Measurements from ENCODE around the gene FOXN1. TPM values are rescaled to one million over a fixed set of nuclear protein-coding genes. Genes with fewer than 3 reads are reported as not detected.

FOXN1 gene
- total and polyA plus RNA-seq, 3 experiments from 2014 or later: not detected

GRCh38 chr17:28570716-28571360 is 64.7 kb downstream of the FOXN1 start:
- ChIA-PET CTCF (interaction anchor here (0.9 to 3.3 kb wide), 6 partner anchors 19 to 554 kb away, joined by 3 to 13 read pairs (median 4); partner anchors contain the start of genes SPAG5 and UNC119), POLR2A (interaction anchor here (0.6 to 3.8 kb wide), 3 partner anchors 17 to 996 kb away, joined by 3 to 39 read pairs (median 4); partner anchors contain the start of genes ABHD15 and SPAG5)
- Histone ChIP-seq H3K4me1 (ENCODE audit: insufficient read depth, low read length) (peaks cover 41% of the 10 kb centered on the region), H3K4me3 (ENCODE audit: low read length) (peak overlapping the region; percentile 98), H3K27me3 (ENCODE audit: insufficient read depth, low read length, poor library complexity, severe bottlenecking) (no peaks in the 10 kb centered on the region), H3K36me3 (ENCODE audit: insufficient read depth, low read length) (no peaks in the 10 kb centered on the region), H3K9me3 (ENCODE audit: low read length) (no peaks in the 10 kb centered on the region), H3K27ac (ENCODE audit: low read depth, low read length) (peak overlapping the region; percentile 78)
- peaks cover 52 to 72% (median 53%) of the 10 kb centered on the region in 3 donors for H3K4me1 Mint-ChIP-seq
- peak overlapping the region; percentile 60 to 96 (median 94) for H3K27ac Mint-ChIP-seq
- no peaks in the 10 kb centered on the region for H3K27me3 Mint-ChIP-seq
- H3K4me3 Mint-ChIP-seq: peak overlapping the region; percentile 95 to 98 (median 97)
- peaks cover 0 to 32% (median 6%) of the 10 kb centered on the region in 3 donors for H3K36me3 Mint-ChIP-seq
- H3K9me3 Mint-ChIP-seq: no peaks in the 10 kb centered on the region
- DNase-seq: peak; percentile 39 to 72 (median 48)

- CTCF ChIA-PET: interaction anchor here (0.9 to 3.3 kb wide), 5 partner anchors 20 to 553 kb away, joined by 3 to 13 read pairs (median 4); partner anchors contain the start of genes SPAG5 and UNC119
- H3K4me1 ChIP-seq (ENCODE audit: insufficient read depth, low read length): peaks cover 45% of the 10 kb centered on the region
Measured at GRCh38 chr17:28571361-28572122, 65.4 kb downstream of the FOXN1 start, which contains the start of gene PIGS. Gene PIGS (minus strand): TSS chr17:28571524. CDS start chr17:28571496, 28 bp downstream.

GRCh38 chr17:28572259-28573039 is 66.3 kb downstream of the FOXN1 start:
- Mint-ChIP-seq H3K4me1 (peaks cover 61 to 80% (median 62%) of the 10 kb centered on the region in 3 donors), H3K4me3 (peak overlapping the region; percentile 95 to 98 (median 97)), H3K27me3 (no peaks in the 10 kb centered on the region), H3K27ac (peak overlapping the region; percentile 88 to 97 (median 95)), H3K36me3 (peaks cover 0 to 26% (median 6%) of the 10 kb centered on the region in 3 donors), H3K9me3 (no peaks in the 10 kb centered on the region)
- no peaks in the 10 kb centered on the region for H3K27me3 ChIP-seq (ENCODE audit: insufficient read depth, low read length, poor library complexity, severe bottlenecking)
- H3K9me3 ChIP-seq (ENCODE audit: low read length): no peaks in the 10 kb centered on the region
- H3K36me3 ChIP-seq (ENCODE audit: insufficient read depth, low read length): no peaks in the 10 kb centered on the region
- no peak for DNase-seq
- H3K27ac ChIP-seq (ENCODE audit: low read depth, low read length): peak overlapping the region; percentile 78
- POLR2A ChIA-PET: interaction anchor here (0.6 to 3.8 kb wide), 3 partner anchors 28 to 73 kb away, joined by 3 to 39 read pairs (median 4); partner anchors contain the start of genes BLTP2 and SPAG5
- peak overlapping the region; percentile 98 for H3K4me3 ChIP-seq (ENCODE audit: low read length)
- peaks cover 52% of the 10 kb centered on the region for H3K4me1 ChIP-seq (ENCODE audit: insufficient read depth, low read length)
- CTCF ChIA-PET: interaction anchor here (1.2 to 3.3 kb wide), 3 partner anchors 21 to 40 kb away, joined by 4 to 13 read pairs (median 10); partner anchors contain the start of genes SPAG5 and UNC119

More at GRCh38 chr17:28571361-28572122, 65.4 kb downstream of the FOXN1 start, which contains the start of gene PIGS:
- peak; percentile 86 to 93 (median 89) for DNase-seq
- no peaks in the 10 kb centered on the region for H3K9me3 ChIP-seq (ENCODE audit: low read length)
- no peaks in the 10 kb centered on the region for H3K27me3 Mint-ChIP-seq
- H3K36me3 Mint-ChIP-seq: peaks cover 0 to 32% (median 6%) of the 10 kb centered on the region in 3 donors
- H3K4me1 Mint-ChIP-seq: peaks cover 59 to 79% (median 60%) of the 10 kb centered on the region in 3 donors
- no peaks in the 10 kb centered on the region for H3K36me3 ChIP-seq (ENCODE audit: insufficient read depth, low read length)
- peak within 1 kb of the TSS; percentile 78 for H3K27ac ChIP-seq (ENCODE audit: low read depth, low read length)
- peak within 1 kb of the TSS; percentile 95 to 98 (median 97) for H3K4me3 Mint-ChIP-seq
- peak within 1 kb of the TSS; percentile 88 to 97 (median 95) for H3K27ac Mint-ChIP-seq
- peak within 1 kb of the TSS; percentile 98 for H3K4me3 ChIP-seq (ENCODE audit: low read length)
- POLR2A ChIA-PET: interaction anchor here (0.6 to 3.8 kb wide), 5 partner anchors 18 to 996 kb away, joined by 3 to 39 read pairs (median 4); partner anchors contain the start of genes ABHD15, BLTP2 and SPAG5
- no peaks in the 10 kb centered on the region for H3K9me3 Mint-ChIP-seq
- no peaks in the 10 kb centered on the region for H3K27me3 ChIP-seq (ENCODE audit: insufficient read depth, low read length, poor library complexity, severe bottlenecking)

GRCh38 chr17:28573040-28573380 is 66.9 kb downstream of the FOXN1 start:
- Mint-ChIP-seq H3K27ac (peak overlapping the region in 6 of 8 donors; percentile 30 to 96 (median 92)), H3K36me3 (peaks cover 0 to 22% (median 6%) of the 10 kb centered on the region in 3 donors), H3K9me3 (no peaks in the 10 kb centered on the region), H3K4me3 (peak overlapping the region in 5 of 7 donors; percentile 47 to 98 (median 97)), H3K27me3 (no peaks in the 10 kb centered on the region), H3K4me1 (peaks cover 55 to 74% (median 57%) of the 10 kb centered on the region in 3 donors)
- H3K9me3 ChIP-seq (ENCODE audit: low read length): no peaks in the 10 kb centered on the region
- CTCF ChIA-PET: interaction anchor here (3.3 kb wide), 1 partner anchor 21 kb away, joined by 13 read pairs; the partner anchor contains the start of gene UNC119
- no peaks in the 10 kb centered on the region for H3K27me3 ChIP-seq (ENCODE audit: insufficient read depth, low read length, poor library complexity, severe bottlenecking)
- H3K27ac ChIP-seq (ENCODE audit: low read depth, low read length): no peak overlapping the region
- H3K36me3 ChIP-seq (ENCODE audit: insufficient read depth, low read length): no peaks in the 10 kb centered on the region
- POLR2A ChIA-PET: interaction anchor here (3.8 kb wide), 1 partner anchor 27 kb away, joined by 39 read pairs; the partner anchor contains the start of gene SPAG5
- no peak overlapping the region for H3K4me3 ChIP-seq (ENCODE audit: low read length)
- peaks cover 53% of the 10 kb centered on the region for H3K4me1 ChIP-seq (ENCODE audit: insufficient read depth, low read length)
- no peak for DNase-seq

GRCh38 chr17:28573521-28573920 is 67.4 kb downstream of the FOXN1 start:
- H3K27me3 ChIP-seq (ENCODE audit: insufficient read depth, low read length, poor library complexity, severe bottlenecking): no peaks in the 10 kb centered on the region
- ChIA-PET CTCF (no interaction called here), POLR2A (interaction anchor here (3.8 kb wide), 1 partner anchor 27 kb away, joined by 39 read pairs; the partner anchor contains the start of gene SPAG5)
- Mint-ChIP-seq H3K4me1 (peaks cover 51 to 69% (median 52%) of the 10 kb centered on the region in 3 donors), H3K4me3 (peak overlapping the region in 2 of 7 donors; percentile 52 to 98), H3K36me3 (peaks cover 0 to 18% (median 4%) of the 10 kb centered on the region in 3 donors), H3K9me3 (no peaks in the 10 kb centered on the region), H3K27ac (peak overlapping the region in 1 of 8 donors; percentile 32), H3K27me3 (no peaks in the 10 kb centered on the region)
- no peaks in the 10 kb centered on the region for H3K36me3 ChIP-seq (ENCODE audit: insufficient read depth, low read length)
- H3K27ac ChIP-seq (ENCODE audit: low read depth, low read length): no peak overlapping the region
- H3K4me1 ChIP-seq (ENCODE audit: insufficient read depth, low read length): peaks cover 53% of the 10 kb centered on the region
- H3K4me3 ChIP-seq (ENCODE audit: low read length): no peak overlapping the region
- no peak for DNase-seq
- no peaks in the 10 kb centered on the region for H3K9me3 ChIP-seq (ENCODE audit: low read length)

- H3K27ac ChIP-seq (ENCODE audit: low read depth, low read length): no peak overlapping the region
- Mint-ChIP-seq H3K4me1 (peaks cover 49 to 65% (median 50%) of the 10 kb centered on the region in 3 donors), H3K9me3 (no peaks in the 10 kb centered on the region), H3K4me3 (peak overlapping the region in 3 of 7 donors; percentile 32 to 76 (median 54)), H3K27ac (peak overlapping the region in 1 of 8 donors; percentile 32), H3K36me3 (peaks cover 0 to 17% (median 4%) of the 10 kb centered on the region in 3 donors), H3K27me3 (no peaks in the 10 kb centered on the region)
- H3K36me3 ChIP-seq (ENCODE audit: insufficient read depth, low read length): no peaks in the 10 kb centered on the region
- H3K9me3 ChIP-seq (ENCODE audit: low read length): no peaks in the 10 kb centered on the region
- DNase-seq: no peak
- ChIA-PET CTCF (no interaction called here), POLR2A (interaction anchor here (3.8 kb wide), 1 partner anchor 26 kb away, joined by 39 read pairs; the partner anchor contains the start of gene SPAG5)
- H3K4me1 ChIP-seq (ENCODE audit: insufficient read depth, low read length): peaks cover 53% of the 10 kb centered on the region
- no peaks in the 10 kb centered on the region for H3K27me3 ChIP-seq (ENCODE audit: insufficient read depth, low read length, poor library complexity, severe bottlenecking)
- no peak overlapping the region for H3K4me3 ChIP-seq (ENCODE audit: low read length)
Measured at GRCh38 chr17:28573966-28574480, 67.9 kb downstream of the FOXN1 start.

- Mint-ChIP-seq H3K4me3 (peak overlapping the region in 3 of 7 donors; percentile 32 to 76 (median 54)), H3K27me3 (no peaks in the 10 kb centered on the region), H3K27ac (peak overlapping the region in 2 of 8 donors; percentile 32 to 92), H3K36me3 (peaks cover 0 to 16% (median 3%) of the 10 kb centered on the region in 3 donors), H3K9me3 (no peaks in the 10 kb centered on the region), H3K4me1 (peaks cover 45 to 60% (median 48%) of the 10 kb centered on the region in 3 donors)
- no peak for DNase-seq
- Histone ChIP-seq H3K4me3 (ENCODE audit: low read length) (no peak overlapping the region), H3K27me3 (ENCODE audit: insufficient read depth, low read length, poor library complexity, severe bottlenecking) (no peaks in the 10 kb centered on the region), H3K36me3 (ENCODE audit: insufficient read depth, low read length) (no peaks in the 10 kb centered on the region), H3K27ac (ENCODE audit: low read depth, low read length) (no peak overlapping the region), H3K9me3 (ENCODE audit: low read length) (no peaks in the 10 kb centered on the region), H3K4me1 (ENCODE audit: insufficient read depth, low read length) (peaks cover 48% of the 10 kb centered on the region)
- CTCF ChIA-PET: no interaction called here
- POLR2A ChIA-PET: no interaction called here
Measured at GRCh38 chr17:28574526-28574925, 68.4 kb downstream of the FOXN1 start.

Measured in CD8-positive, alpha-beta memory T cell (primary cell).